Right renal pelvis (tissue), 4 donors: Measurements from ENCODE around the gene SPAG6. TPM values are rescaled to one million over a fixed set of nuclear protein-coding genes. Genes with fewer than 3 reads are reported as not detected.

ENCODE experiments used
- DNase-seq, 4 donors: peaks; one replicate each; pipeline ENCODE4 v3.0.0-alpha.2; 2013; ENCODE audit warnings: low read depth in 4 of 4, low spot score in 3 of 4, missing footprints in 1 of 4
- polyA plus RNA-seq, 4 donors: library from polyadenylated mRNA; unstranded; fragments of 120-200 nt; gene quantifications; one replicate each; pipeline ENCODE4 v1.2.1, GENCODE V29; 2013; ENCODE audit not compliant: insufficient read length in 4 of 4

SPAG6 gene
- polyA plus RNA-seq, 4 donors: 0.79 to 1.2 (median 0.89) TPM

GRCh38 chr10:22455068-22455857 lies 110.0 kb downstream of the SPAG6 start:
- DNase-seq: no peak

- no peak for DNase-seq
Observed at GRCh38 chr10:22456486-22456885, 111.2 kb downstream of the SPAG6 start.

- DNase-seq: no peak
Observed at GRCh38 chr10:22458272-22459038, 113.2 kb downstream of the SPAG6 start.

- DNase-seq: no peak
Observed at GRCh38 chr10:22459496-22459895, 114.2 kb downstream of the SPAG6 start.

GRCh38 chr10:22460101-22460500 lies 114.8 kb downstream of the SPAG6 start:
- no peak for DNase-seq

- DNase-seq: no peak
Observed at GRCh38 chr10:22460531-22461403, 115.5 kb downstream of the SPAG6 start.

- DNase-seq: no peak
Observed at GRCh38 chr10:22461891-22462290, 116.6 kb downstream of the SPAG6 start.

- DNase-seq: no peak
Observed at GRCh38 chr10:22463255-22463654, 118.0 kb downstream of the SPAG6 start.

GRCh38 chr10:22464966-22465629 lies 119.8 kb downstream of the SPAG6 start:
- DNase-seq: no peak

- no peak for DNase-seq
Observed at GRCh38 chr10:22466763-22467334, 121.6 kb downstream of the SPAG6 start.

Other genes with a start within 250 kb of the SPAG6 start
- gene EBLN1, start 127.5 kb upstream of the SPAG6 start, polyA plus RNA-seq: under 1 TPM in 2 of 4 donors, not detected in 2; 0.04 to 0.17 TPM
- 100 to 1,000 TPM in 2 of 4 donors, 10 to 100 TPM in 2; 89.5 to 106 (median 96.3) TPM for gene COMMD3, start 29.1 kb upstream of the SPAG6 start, polyA plus RNA-seq
- gene BMI1, start 24.4 kb upstream of the SPAG6 start, polyA plus RNA-seq: 100 to 1,000 TPM in 3 of 4 donors, 10 to 100 TPM in 1; 93.1 to 129 (median 124) TPM